ENCODE results near the gene SPDYE9.
"Not testable (repeated sequence)": the region's sequence is repeated elsewhere in the genome, so short reads cannot be mapped to it uniquely, and the experiment has no call there.

The SPDYE9 gene

GRCh38 chr7:73085938-73086337, at the start of gene SPDYE9:
Gene SPDYE9, minus strand, starts transcription at chr7:73086038. Its CDS starts 1,800 bp downstream, at chr7:73084238.
- not testable (repeated sequence) for FAIRE-seq

GRCh38 chr7:73134866-73135265, 49.0 kb upstream of the SPDYE9 start:
- FAIRE-seq: not testable (repeated sequence)

- not testable (repeated sequence) for FAIRE-seq
These were observed 46.9 kb upstream of the SPDYE9 start for GRCh38 chr7:73132651-73133217.

- not testable (repeated sequence) for FAIRE-seq
These were observed 44.8 kb upstream of the SPDYE9 start for GRCh38 chr7:73130612-73131011.

- FAIRE-seq: not testable (repeated sequence)
These were observed 38.3 kb upstream of the SPDYE9 start for GRCh38 chr7:73124126-73124525.

- FAIRE-seq: not testable (repeated sequence)
These were observed 37.1 kb upstream of the SPDYE9 start for GRCh38 chr7:73122778-73123447.

GRCh38 chr7:73118155-73118554, 32.3 kb upstream of the SPDYE9 start:
- not testable (repeated sequence) for FAIRE-seq

- FAIRE-seq: not testable (repeated sequence)
These were observed 28.0 kb downstream of the SPDYE9 start, which contains the start of gene SPDYE11 for GRCh38 chr7:73057811-73058210. Gene SPDYE11, minus strand, starts transcription at chr7:73057911. Its CDS starts 1,800 bp downstream, at chr7:73056111.

GRCh38 chr7:73029666-73030065, 56.2 kb downstream of the SPDYE9 start, which contains the start of gene SPDYE8:
Gene SPDYE8, minus strand, starts transcription at chr7:73029766. Its CDS starts 1,800 bp downstream, at chr7:73027966.
- not testable (repeated sequence) for FAIRE-seq
